Measurements from ENCODE around the gene MUSK.
A peak's percentile ranks its signal among the peaks of the same experiment; 100 is the strongest.

MUSK gene

GRCh38 chr9:110668570-110669167 lies at the start of gene MUSK:
Gene MUSK (plus strand): TSS chr9:110668791. CDS start chr9:110668905, 114 bp downstream.
- CTCF ChIA-PET, result no interaction called here
- TF ChIP-seq, protein P1, sequence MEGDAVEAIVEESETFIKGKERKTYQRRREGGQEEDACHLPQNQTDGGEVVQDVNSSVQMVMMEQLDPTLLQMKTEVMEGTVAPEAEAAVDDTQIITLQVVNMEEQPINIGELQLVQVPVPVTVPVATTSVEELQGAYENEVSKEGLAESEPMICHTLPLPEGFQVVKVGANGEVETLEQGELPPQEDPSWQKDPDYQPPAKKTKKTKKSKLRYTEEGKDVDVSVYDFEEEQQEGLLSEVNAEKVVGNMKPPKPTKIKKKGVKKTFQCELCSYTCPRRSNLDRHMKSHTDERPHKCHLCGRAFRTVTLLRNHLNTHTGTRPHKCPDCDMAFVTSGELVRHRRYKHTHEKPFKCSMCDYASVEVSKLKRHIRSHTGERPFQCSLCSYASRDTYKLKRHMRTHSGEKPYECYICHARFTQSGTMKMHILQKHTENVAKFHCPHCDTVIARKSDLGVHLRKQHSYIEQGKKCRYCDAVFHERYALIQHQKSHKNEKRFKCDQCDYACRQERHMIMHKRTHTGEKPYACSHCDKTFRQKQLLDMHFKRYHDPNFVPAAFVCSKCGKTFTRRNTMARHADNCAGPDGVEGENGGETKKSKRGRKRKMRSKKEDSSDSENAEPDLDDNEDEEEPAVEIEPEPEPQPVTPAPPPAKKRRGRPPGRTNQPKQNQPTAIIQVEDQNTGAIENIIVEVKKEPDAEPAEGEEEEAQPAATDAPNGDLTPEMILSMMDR (IDR thresholded peaks at IDR 0.05; ENCODE audit: insufficient read depth, low read length, missing control alignments), result no peak
- no peak for DNase-seq (ENCODE audit: low read depth, low spot score)
- POLR2A ChIA-PET, result no interaction called here
- no peak within 1 kb of the TSS for H3K4me3 ChIP-seq (ENCODE audit: low read depth, low read length)

DNA sequence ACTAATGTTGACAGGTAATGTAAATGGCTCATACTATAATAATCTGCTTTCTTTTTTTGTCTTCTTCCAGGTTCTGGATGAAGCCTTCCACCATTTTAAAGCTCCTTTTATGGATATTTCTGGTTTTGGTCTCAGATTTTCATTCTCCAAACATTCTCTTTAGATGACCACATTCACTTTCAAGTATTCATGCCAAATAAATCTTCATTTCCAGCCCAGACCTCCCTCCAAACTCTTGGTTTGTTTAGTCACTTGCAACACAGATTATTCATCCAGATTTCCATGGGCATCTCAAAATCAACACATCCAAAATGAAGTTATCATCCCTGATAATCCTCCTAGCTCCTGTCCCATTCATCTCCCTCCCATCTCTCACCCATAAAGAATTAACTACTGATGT lies 48.8 kb upstream of the MUSK start:
- CTCF ChIA-PET, result interaction anchor here (1.0 to 6.2 kb wide), 3 partner anchors 166 to 436 kb away, joined by 3 to 44 read pairs (median 10); no protein-coding TSS in a partner anchor
- POLR2A ChIA-PET, result interaction anchor here (1.0 kb wide), 1 partner anchor 363 kb away, joined by 3 read pairs; no protein-coding TSS in a partner anchor
- H3K4me3 ChIP-seq (ENCODE audit: low read depth, low read length), result no peak overlapping the region
- DNase-seq (ENCODE audit: low read depth, low spot score), result no peak
- TF ChIP-seq, protein P1 (IDR thresholded peaks at IDR 0.05; ENCODE audit: insufficient read depth, low read length, missing control alignments), result no peak

DNA sequence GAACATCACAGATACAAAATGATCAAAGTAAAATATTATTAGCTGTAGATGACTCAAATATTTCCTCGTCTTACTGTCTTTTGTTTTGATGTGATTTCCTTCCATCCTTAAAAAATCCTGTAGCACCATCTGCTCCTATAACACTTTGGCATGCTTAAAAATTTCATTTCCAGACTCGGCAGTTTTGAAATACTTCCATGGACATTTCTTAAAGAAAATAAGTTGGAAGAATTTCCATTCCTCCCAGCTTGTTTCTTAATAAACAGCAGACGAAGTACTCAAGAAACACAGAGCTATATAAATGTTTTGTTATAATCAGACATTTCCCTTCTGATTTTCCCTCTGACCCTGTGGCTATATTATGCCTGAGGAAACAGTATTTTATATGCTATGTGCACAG lies 47.9 kb upstream of the MUSK start:
- DNase-seq (ENCODE audit: low read depth, low spot score), result no peak
- ChIA-PET CTCF (interaction anchor here (0.7 to 6.2 kb wide), 5 partner anchors 167 to 438 kb away, joined by 3 to 44 read pairs (median 3); no protein-coding TSS in a partner anchor), POLR2A (interaction anchor here (1.0 kb wide), 1 partner anchor 364 kb away, joined by 3 read pairs; no protein-coding TSS in a partner anchor)
- TF ChIP-seq, protein P1 (IDR thresholded peaks at IDR 0.05; ENCODE audit: insufficient read depth, low read length, missing control alignments), result no peak
- no peak overlapping the region for H3K4me3 ChIP-seq (ENCODE audit: low read depth, low read length)

DNA sequence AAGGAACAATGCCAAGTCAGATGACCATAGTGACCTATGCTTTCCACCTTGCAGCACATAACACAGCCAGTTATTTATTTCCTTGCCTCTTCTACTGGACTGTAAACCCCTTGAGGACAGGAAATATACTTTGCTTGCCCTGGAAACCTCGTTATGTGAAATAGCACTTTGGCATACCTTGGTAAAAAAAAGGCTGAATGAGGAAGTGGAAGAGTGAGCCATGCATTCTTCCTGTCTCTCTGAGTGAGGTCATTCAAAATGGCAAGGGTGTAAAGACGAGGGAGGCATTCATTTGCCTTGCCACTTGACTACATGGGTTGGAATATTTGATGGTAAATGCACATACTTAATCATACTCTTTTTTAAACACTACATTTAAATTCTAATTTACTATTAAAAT lies 46.2 kb upstream of the MUSK start:
- ChIA-PET POLR2A (no interaction called here), CTCF (interaction anchor here (0.9 to 2.8 kb wide), 4 partner anchors 36 to 315 kb away, joined by 3 to 57 read pairs (median 4); no protein-coding TSS in a partner anchor)
- DNase-seq (ENCODE audit: low read depth, low spot score), result no peak
- TF ChIP-seq, protein P1 (IDR thresholded peaks at IDR 0.05; ENCODE audit: insufficient read depth, low read length, missing control alignments), result no peak
- no peak overlapping the region for H3K4me3 ChIP-seq (ENCODE audit: low read depth, low read length)

GRCh38 chr9:110623462-110624025 lies 45.0 kb upstream of the MUSK start:
- CTCF ChIA-PET, result interaction anchor here (0.6 to 2.8 kb wide), 42 partner anchors 11 to 684 kb away, joined by 3 to 57 read pairs (median 3); partner anchors contain the start of gene TXN
- TF ChIP-seq, protein P1 (IDR thresholded peaks at IDR 0.05; ENCODE audit: insufficient read depth, low read length, missing control alignments), result peak; percentile 27
- H3K4me3 ChIP-seq (ENCODE audit: low read depth, low read length), result no peak overlapping the region
- DNase-seq (ENCODE audit: low read depth, low spot score), result no peak
- POLR2A ChIA-PET, result interaction anchor here (0.6 to 1.5 kb wide), 2 partner anchors 44 to 413 kb away, joined by 3 read pairs; partner anchors contain the start of gene SVEP1

All from AG04449 (cell line).